ENCODE data around the gene SPHK2.
"Not testable (repeated sequence)": the region's sequence is repeated elsewhere in the genome, so short reads cannot be mapped to it uniquely, and the experiment has no call there.

The SPHK2 gene

DNA sequence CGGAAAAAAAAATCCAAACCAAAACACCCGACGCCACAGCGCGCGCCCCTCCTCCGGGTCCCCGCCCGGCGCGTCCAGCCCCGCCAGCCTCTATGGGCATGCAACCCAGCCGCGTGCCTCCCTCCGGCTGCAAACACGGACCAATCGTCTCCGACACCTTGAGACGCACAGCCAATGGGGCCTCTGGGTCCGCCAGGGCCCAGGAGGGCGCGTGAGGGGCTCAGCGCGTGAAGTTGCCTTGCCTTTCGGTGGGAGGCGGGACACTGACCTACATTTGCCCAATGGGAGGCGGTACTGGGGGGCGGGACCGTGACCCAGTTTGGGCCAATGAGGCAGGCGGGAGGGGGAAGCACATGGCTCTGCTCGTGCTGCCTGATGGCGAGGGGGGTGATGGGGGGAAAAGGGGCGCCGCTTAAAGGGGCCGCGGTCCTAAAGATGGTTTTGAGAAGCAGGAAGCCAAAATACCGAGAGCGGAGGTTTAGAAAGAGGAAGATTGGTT, 18.2 kb downstream of the SPHK2 start:
- peak; percentile 99 for DNase-seq

DNA sequence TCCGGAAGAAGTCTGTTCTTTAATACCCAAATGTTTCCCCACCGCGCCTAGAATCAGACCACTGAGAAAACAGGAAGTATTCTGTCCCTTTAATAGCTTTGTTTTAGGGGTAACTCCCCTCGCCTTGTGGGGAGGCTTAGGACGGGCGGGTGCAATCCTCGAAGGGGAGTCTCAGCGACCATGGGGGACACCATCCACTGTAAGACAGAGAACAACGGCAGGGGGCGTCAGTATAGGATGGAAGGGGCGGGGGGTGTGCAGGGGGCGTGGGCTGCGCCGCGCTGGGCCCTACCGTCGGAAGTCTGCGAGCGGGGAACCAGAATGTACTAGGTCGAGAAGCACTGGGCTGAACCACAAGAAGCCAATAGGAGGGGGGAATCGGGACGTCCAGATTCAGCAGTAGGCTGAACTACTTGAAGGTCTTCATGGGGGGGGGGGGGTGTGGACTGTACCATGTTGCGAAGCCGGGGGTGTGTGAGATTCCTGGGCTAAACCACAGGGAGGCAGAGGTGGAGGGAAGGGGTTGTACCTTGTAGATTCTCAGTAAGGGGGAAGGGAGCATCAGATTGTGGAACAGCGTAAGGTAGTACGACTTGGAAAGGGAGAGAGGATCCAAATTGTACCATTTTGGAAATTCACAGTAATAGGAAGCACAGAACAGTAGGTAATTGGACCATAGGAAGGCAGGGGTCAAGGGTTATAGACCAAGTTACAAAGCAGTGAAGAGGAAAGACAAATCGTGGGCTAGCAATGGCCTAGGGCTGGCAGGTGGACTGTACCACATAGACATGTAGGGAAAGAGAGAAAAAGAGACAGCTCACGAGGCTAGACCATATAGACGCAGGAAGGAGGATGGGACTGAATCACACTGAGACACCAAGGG, 18.9 kb downstream of the SPHK2 start:
- DNase-seq, result peak; percentile 92

DNA sequence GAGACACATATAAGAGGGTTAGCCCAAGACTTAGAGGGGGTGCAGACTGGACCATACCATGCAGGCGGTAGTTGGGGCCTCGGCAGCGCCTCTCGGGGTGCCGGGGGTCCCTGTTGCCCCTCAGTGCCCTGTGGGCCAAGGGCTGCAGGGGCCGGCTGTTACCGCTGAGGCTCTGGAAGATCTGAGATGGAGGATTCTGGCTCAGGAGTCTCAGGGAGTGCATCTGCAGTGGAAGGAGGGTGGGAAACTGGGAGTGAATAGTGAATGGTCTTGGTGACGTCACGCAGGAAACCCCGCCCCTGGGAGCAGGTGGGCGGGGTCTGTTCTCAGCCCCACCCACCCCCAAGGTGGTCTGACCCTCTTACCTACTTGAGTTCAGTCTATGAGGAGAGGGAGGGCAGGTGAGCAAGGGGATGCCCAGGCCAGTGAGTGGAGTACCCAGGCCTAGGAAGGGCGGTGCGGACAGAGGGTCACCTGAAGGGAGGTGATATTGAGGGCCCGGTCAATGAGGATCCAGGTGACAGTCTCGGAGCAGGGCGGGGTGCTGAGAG, 19.6 kb downstream of the SPHK2 start:
- DNase-seq, result no peak

DNA sequence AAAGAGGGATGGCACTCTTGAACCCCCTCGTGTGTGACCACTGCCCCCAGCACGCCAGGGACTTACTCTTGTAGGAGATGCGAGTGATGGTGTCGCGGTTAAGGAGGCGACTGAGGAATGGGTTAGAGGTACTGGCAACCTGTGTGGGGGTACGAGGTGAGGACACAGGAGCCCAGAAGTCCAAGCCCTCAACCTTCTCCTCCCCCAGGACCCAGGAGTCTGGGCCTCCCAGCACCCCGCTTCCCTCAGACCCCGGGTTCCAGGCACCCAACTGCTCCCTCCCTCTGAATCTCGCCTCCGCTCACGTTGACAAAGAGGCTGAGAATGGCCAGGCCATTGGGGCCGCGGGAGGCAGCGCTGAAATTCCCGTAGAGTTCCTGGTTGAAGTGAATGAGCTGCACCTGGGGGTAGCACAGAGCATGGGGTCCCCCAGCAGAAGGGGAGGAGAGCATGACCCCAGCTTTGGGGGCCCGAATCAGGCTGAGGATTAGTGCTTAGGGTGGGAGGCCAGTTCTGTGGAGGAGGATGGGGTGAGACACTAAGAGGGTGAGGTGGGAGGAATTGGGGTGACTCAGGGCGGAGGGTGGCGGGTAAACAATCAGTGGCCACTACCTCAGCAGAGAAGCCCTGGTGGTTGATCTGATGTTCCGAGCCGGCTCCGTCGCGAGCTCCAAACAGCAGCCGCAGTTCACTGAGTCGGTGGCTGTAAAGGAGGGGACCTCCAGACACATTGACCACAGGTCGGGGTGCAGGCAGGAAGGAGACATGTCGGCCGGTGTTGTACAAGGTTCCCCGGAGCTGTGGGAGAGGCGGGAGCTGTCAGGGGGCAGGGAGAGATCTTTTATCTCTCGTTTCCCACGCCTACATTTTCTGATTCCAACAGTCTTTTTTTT, 20.4 kb downstream of the SPHK2 start:
- no peak for DNase-seq

DNA sequence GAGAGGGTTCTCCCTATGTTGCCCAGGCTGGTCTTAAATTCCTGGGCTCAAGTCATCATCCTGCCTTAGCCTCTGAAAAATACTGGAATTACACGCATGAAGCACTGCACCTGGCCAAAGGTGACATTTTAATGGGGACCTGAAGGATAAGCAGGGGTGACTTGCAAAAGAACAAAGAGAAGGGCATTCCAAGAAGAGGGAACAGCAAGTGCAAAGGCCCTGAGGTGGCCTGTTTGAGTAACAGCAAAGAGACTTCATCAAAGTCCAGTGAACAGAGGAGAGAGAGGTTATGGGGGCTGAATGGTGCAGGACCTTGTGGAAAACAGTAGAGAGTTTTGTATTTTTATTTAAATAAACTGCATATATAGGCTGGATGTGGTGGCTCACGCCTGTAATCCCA, 22.5 kb downstream of the SPHK2 start:
- DNase-seq, result no peak

DNA sequence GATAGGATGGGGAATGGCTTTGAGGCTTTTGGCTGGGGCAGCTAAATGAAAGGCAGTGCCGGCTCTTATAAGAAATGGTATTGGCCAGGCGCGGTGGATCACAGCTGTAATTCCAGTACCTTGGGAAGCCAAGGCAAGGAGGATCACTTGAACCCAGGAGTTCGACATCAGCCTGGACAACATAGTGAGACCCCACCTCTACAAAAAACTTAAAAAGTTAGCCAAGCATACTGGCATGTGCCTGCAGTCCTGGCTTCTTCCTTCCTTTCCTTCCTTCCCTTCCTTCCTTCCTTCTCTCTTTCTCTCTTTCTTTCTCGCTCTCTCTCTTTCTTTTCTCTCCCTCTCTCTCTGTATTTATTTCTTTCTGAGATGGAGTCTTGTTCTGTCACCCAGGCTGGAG, 23.6 kb downstream of the SPHK2 start:
- no peak for DNase-seq

DNA sequence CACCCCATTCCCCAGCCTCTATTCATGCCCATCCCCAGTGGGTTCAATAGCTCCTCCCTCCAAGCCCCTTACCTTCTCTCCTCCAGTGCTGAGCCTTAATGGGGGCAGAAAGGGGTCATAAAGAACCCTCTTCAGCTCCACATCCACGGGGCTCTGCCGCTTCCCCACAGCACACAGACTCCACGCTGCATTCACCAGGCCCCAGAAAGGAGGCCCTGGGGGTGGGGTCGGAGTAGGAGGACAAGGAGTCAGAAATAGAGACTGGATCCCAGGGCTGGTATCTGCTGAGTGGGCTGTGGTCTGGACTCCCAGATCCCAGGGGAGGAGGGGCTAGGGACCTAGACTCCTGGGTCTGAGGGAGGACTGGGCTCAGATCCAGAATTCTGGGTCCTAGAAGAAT, 25.0 kb downstream of the SPHK2 start:
- no peak for DNase-seq

DNA sequence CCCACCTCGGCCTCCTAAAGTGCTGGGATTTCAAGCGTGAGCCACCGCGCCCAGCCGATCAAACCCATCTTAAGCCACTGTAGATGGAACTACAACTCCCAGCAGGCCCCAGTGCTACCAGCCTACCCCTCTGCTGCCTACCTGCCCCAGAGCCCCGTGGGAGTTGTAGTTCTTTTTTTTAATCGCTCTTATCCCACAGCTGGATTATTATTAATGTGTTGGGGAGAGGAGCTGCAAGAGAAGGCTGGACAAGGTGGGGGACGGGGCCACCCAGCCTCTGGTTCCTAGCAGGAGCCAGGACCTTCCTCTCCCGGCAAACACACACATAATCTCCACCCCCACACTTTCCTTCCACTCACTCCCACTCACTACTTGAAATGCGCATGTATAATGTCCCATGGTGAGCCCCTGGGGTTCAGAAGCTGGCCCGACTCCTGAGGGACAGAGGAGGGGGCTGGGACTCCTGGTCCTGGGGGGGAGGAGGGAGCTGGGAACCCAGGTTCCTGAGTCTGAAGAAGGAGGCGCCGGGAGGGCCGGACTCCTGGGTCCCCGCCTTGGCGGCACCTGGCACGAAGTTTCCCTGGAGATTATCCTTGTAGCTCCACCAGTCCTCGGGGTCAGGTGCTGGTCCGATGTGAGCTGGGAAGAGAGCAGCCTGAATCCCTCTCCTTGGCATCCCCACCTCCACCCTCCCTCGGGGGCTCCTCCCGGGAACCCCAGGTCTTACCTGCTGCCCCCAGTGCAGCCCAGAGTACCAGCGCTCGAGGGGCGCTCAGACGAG, 25.7 kb downstream of the SPHK2 start:
- DNase-seq, result peak; percentile 76

DNA sequence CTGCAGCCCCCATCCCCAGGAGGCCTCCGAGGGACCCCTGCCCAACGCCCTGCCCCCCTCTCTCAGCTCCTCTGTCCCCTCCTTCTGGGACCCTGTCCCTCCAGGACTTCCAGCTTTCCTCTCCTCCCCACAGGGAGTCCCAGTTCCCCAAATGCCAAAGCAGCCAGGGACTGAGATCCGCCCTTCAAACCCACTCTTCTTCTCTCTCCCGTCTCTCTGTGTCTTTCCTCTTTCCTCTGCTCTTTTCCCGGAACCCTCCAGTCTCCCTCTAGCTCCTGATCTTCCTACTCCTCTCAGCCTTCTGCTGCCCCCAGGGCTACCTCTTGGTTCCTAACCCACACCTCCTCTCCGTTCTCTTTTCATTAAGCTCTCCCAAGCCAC, 26.3 kb downstream of the SPHK2 start:
- no peak for DNase-seq

DNA sequence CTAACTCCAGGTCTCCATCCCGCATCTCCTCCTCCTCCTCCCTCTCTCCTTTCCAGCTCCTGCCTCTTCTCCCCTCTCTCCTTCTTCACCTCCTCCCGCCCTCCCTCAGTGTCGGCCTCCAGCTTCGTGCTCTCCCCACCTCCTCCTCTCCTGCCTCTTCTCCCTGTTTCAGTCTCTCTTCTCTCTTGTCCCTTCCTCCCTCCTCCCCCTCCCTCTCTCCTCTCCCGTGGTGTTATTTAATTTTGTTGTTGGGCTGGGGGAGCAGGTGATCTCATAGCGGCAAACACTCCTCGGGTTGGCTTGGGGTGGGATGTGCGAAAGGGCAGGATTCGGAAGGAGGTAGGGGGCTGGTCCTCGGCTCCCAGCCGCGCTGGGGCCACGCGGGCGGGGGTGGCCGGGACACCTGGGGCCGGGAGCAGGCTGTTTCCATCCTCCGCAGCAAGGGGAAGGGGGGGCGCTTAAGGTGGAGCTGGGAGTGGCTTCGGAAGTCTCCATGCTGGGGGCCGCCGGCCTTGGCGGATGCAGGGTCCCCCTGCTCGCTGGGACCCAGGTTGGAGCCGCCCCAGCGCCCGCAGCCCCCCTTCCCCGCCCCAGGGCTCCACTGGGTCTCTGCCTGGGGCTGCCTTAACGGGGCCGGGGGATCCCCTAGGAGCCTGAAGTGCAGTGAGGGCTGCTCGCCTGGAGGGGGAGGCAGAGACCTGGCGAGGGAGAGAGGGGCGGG, 26.9 kb downstream of the SPHK2 start, which contains the start of gene CA11:
Gene CA11, minus strand, starts transcription at position 187 of the 721 bp plus-strand sequence. CDS start 555 bp downstream, outside the sequence.
- peak; percentile 92 for DNase-seq

DNA sequence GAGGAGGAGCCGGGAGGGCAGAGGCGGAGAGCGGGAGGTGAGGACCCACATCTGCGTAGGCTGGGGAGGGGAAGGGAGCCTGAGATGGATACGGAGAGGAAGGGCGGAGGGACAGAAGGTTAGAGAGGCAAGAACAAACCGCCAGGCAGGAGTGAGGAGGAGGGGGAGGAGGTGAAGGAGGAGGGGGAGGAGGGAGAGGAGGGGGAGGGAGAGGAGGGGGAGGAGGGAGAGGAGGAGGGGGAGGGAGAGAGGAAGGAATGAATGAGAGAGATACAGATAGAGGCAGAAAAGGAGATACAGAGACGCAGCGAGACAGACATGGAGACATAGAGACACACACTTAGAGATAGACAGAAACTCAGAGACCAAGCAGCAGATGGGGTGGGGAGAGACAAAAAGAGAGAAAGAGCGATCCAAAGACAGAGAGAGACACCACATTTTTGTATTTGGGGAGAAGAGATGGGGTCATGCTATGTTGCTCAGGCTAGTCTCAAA, 27.5 kb downstream of the SPHK2 start:
- no peak for DNase-seq

DNA sequence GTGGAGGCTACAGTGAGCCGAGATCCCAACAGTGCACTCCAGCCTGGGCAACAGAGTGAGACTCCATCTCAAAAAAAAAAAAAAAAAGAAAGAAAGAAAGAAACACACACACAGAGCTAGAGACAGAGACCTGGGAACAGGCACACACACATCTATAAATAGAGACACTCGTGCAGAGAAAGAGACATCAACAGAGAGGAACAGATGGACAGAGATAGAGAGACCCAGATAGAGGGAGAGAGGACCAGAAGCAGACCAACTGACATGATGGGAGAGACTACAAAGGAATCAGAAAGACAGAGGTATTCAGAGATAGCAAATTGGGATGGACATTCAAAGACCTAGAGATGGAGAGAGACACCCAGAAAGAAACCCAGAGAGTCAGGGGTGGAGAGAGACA, 28.8 kb downstream of the SPHK2 start:
- no peak for DNase-seq

DNA sequence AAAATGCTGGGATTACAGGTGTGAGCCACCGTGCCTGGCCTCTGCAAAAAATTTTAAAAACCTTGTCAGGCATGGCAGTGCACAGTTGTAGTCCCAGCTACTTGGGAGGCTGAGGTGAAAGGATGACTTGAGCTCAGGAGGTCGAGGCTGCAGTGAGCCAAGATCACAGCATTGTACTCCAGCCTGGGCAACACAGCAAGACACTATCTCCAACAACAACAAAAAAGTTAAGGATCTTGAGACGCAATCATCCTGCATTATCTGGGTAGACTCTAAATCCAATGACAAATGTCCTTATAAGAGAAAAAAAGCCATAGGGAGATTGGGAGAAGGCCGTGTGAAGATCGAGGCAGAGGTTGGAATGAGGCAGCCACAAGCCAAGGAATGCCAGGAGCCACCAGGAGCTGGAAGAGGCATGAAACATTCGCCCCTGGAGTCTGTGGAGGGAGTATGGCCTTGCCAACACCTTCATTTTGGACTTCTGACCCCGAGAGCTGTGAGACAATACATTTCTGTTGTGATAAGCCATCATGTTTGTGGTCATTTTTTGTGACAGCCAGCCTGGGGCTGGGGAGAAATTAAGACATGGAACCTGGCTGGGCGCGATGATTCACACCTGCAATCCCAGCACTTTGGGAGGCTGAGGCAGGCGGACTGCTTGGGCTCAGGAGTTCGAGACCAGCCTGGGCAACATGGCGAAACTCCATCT, 31.8 kb downstream of the SPHK2 start:
- DNase-seq, result no peak

DNA sequence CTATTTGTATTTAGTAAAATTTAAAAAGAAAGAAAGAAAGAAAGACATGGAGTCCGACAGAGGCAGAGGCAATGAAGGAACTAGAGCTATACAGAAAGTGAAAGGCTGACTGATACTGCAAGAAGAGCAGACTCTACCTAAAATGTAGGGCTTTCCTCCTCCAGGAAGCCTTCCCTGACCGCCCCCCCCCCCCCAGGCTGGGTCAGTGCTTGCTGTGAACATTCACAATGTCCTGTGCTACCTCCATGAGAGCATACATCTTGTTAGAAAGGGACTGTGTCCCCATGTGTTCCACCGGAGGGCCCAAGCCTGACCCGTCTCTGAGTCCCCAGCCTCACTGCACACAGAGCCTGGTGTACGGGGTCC, 32.4 kb downstream of the SPHK2 start:
- no peak for DNase-seq

DNA sequence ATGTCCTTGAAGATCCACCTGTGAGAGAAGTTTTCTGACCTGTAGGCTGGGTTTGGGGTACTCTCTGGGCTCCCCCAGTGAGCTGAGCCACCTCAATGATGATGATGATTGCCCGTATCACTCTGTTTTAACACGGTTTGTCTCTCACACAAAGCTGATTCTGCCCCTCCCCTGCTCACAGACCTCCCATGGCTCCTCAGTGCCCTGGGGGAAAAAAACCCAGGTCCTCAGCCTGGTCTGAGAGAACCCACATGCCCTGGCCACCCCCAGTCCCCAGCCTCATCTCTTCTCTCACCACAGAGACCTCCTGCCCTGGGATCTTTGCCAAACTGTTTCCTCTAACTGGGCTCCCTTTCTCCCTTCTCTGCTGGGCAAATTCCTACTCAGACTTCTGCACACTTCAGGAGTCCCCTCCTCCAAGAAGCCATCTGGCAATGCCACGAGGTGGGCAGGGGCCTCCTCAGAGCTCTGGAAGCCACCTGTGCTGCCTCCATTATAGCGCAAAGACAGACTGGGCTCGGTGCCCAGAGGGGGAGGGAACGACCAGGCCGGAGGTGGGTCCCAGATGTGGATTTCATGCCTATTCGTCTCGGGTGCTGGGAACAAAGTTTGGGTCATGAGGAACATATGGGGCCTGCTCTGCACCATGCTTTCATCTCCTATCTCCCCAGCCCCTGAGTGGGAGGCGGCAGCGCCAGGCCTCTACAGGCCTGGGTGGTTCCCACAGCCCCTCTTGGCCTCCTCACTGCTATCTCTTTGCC, 35.2 kb downstream of the SPHK2 start:
- peak; percentile 74 for DNase-seq

DNA sequence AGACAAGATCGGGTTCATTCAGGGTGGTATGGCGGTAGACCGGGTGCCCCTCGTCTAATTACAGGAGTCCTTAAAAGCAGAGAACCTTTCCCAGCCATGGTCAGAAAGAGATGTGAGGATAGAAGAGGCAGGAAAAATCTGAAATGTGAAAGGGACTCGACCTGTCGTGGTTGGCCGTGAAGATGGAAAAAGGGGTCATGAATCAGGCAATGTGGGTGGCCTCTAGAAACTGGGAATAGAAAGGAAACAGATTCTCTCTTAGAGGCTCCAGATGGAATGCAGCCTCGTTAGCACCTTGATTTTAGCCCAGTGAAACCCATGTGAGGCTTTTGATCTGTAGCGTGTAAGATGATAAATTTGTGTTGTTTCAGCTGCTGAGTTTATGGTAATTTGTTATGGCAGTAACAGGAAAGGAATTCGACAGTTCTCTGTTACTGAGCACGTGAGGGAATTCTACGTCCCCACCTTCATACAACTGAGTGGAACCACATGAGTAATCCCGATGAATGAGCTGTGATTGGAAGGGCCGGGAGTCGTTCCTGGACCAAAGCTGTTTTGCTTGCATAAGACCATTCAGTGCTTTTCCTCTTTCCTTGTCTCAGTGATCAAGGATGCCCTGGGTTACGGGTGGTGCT, 37.7 kb downstream of the SPHK2 start:
- no peak for DNase-seq

DNA sequence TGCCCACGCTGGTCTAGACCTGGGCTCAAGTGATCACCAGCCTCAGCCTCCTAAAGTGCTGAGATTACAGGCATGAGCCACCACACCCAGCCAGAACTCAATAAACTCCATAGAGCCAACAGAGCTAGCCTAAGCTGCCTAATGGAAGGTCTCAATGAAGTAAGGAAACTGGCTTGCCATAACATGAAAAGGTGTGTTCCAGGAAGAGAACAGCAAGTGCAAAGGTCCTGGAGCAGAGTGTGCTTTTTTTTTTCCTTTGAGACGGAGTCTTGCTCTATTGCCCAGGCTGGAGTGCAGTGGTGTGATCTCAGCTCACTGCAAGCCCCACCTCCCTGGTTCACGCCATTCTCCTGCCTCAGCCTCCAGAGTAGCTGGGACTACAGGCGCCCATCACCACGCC, 38.5 kb downstream of the SPHK2 start:
- not testable (repeated sequence) for DNase-seq

DNA sequence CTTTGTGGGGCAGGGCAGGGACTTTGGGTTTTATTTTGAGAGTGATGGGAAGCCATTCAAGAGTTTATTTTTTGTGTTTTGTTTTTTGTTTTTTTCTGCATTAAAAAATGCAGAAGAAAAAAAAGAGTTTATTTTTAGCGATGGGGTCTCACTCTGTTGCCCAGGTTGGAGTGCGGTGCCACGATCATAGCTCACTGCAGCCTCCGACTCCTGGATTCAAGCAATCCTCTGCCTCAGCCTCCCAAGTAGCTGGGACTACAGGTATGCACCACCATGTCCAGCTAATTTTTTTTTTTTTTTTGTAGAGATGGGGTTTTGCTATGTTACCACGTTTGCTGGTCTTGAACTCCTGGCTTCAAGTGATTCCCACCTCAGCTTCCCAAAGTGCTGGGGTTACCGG, 39.2 kb downstream of the SPHK2 start:
- DNase-seq, result no peak

DNA sequence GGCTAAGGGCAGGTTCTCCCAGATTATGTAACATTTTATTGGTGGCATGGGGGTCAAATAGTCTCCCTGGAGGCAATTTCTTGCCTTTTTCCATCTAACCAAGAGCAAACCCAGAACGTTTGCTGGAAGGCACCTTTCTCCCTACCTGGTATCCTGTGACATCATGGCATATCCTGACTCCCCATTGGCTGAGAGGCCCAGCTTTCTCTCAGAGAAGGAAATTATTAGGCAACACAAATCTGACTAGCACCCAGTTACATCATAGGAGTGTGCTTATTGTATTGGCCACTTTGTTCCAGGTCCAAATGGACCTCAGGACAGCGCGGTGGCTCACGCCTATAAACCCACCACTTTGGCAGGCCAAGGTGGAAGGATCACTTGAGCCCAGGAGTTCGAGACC, 40.5 kb downstream of the SPHK2 start:
- no peak for DNase-seq

All from left hindlimb (tissue), 1 donor.